BE2C (cell line): ENCODE data around the gene CCL5. TPM values are rescaled to one million over a fixed set of nuclear protein-coding genes. Genes with fewer than 3 reads are reported as not detected.

Source experiments
- DNase-seq: peaks from one replicate; pipeline ENCODE4 v3.0.0-alpha.2; 2020
- H3K27me3 ChIP-seq: fragments of 250-450 bp; sonication (Bioruptor Pico); 2 replicates; pipeline ENCODE4 v1.5.1; 2020; ENCODE audit warnings: mild to moderate bottlenecking
- H3K36me3 ChIP-seq: fragments of 250-450 bp; sonication (Bioruptor Pico); 2 replicates; pipeline ENCODE4 v1.5.1; 2020; ENCODE audit warnings: mild to moderate bottlenecking
- H3K4me1 ChIP-seq: fragments of 250-450 bp; sonication (Bioruptor Pico); 2 replicates; pipeline ENCODE4 v1.5.1; 2020
- H3K4me3 ChIP-seq: 2 replicates; pipeline ENCODE4 v1.5.1; 2011; ENCODE audit warnings: low read depth, low read length
- H3K9me3 ChIP-seq: fragments of 250-450 bp; sonication (Bioruptor Pico); 2 replicates; pipeline ENCODE4 v1.5.1; 2020
- CTCF ChIP-seq: IDR thresholded peaks from 2 replicates; pipeline ENCODE4 v1.5.1; 2012; ENCODE audit warnings: mild to moderate bottlenecking, low read depth, low read length
- polyA plus RNA-seq: library from polyadenylated mRNA; unstranded; fragments of >200 nt; gene quantifications from one replicate; pipeline ENCODE4 v1.2.1, GENCODE V29; 2012; ENCODE audit warnings: low read depth, missing spikeins; ENCODE audit not compliant: insufficient read length, insufficient read depth

The CCL5 gene
- polyA plus RNA-seq, result 0.62 TPM

DNA sequence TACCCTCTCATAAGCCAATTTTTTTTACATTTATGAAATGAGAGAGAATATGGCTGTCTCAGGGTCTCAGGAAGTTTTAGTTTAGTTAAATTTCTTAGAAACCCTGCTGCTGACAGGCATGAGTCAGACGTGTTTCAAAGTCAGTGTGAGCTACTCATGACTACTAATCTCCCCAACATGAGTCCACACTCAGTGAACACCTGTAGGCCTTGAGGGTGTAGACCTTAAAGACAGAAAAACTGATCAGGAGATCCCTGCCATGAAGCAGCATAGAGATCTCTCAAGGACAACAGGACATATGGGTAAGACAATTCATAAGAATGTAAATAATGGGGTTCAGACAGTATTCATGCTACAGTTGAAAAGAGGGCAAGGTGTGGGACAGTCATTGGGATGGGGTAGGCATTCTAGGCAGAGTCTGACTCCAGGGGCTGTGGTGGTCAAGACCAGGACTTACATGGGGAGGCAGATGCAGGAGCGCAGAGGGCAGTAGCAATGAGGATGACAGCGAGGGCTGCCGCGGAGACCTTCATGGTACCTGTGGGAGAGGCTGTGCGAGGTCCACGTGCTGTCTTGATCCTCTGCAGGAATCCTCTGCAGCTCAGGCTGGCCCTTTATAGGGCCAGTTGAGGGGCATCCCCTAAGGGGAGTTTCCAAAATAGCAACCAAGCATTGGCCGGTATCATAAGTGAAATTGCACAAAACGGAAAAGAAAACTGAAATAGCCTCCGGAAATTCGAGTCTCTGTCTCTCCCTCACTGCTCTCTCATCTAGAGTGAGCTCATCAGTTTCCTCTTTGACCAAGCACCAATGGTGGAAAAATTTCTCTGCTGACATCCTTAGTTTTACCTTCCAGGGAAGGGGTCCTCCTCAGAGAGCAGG is at the start of gene CCL5:
Gene CCL5 (minus strand): TSS at position 588 of the 882 bp plus-strand sequence.
- Histone ChIP-seq H3K4me1 (no peaks in the 10 kb centered on the region), H3K27me3 (peaks cover 3% of the 10 kb centered on the region; the same call in 1 of the 2 replicates), H3K9me3 (no peaks in the 10 kb centered on the region), H3K36me3 (no peaks in the 10 kb centered on the region), H3K4me3 (no peak within 1 kb of the TSS)
- no peak for DNase-seq
- no peak for TF ChIP-seq CTCF

GRCh38 chr17:35927714-35928113 is 47.6 kb upstream of the CCL5 start:
- Histone ChIP-seq H3K9me3 (no peaks in the 10 kb centered on the region), H3K27me3 (no peaks in the 10 kb centered on the region), H3K4me3 (no peak overlapping the region), H3K36me3 (no peaks in the 10 kb centered on the region), H3K4me1 (peaks cover 3% of the 10 kb centered on the region; the same call in 1 of the 2 replicates)
- DNase-seq, result no peak
- no peak for TF ChIP-seq CTCF

DNA sequence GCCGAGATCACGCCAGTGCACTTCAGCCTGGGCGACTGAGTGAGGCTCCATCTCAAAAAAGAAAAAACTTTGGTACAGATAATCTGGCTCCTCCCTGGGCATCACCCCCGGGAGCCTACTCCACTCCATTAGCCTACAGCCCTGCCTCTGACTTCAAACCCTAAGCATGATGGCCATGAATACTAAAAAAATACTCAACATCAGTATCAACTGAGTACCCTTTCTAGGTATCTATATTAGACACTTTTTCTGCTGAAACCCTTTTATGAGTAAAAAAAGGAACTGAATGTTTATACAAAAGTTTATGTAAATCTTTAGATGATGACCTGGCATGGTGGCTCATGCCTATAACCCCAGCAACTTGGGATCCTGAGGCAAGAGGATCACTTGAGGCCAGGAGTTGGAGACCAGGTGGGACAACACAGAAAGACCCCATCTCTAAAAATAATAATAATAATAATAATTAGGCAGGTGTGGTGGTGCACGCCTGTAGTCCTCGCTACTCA is 43.5 kb upstream of the CCL5 start:
- no peaks in the 10 kb centered on the region; the same call in 1 of the 2 replicates for H3K4me1 ChIP-seq
- H3K36me3 ChIP-seq, result no peaks in the 10 kb centered on the region
- H3K9me3 ChIP-seq, result no peaks in the 10 kb centered on the region
- no peak overlapping the region for H3K4me3 ChIP-seq
- no peak for TF ChIP-seq CTCF
- H3K27me3 ChIP-seq, result no peaks in the 10 kb centered on the region
- DNase-seq, result no peak

- no peaks in the 10 kb centered on the region for H3K27me3 ChIP-seq
- H3K36me3 ChIP-seq, result no peaks in the 10 kb centered on the region
- DNase-seq, result no peak
- H3K4me3 ChIP-seq, result no peak overlapping the region
- no peaks in the 10 kb centered on the region; the same call in 1 of the 2 replicates for H3K4me1 ChIP-seq
- no peak for TF ChIP-seq CTCF
- no peaks in the 10 kb centered on the region for H3K9me3 ChIP-seq
These were observed 40.1 kb upstream of the CCL5 start for GRCh38 chr17:35920229-35920628.

- no peaks in the 10 kb centered on the region for H3K9me3 ChIP-seq
- no peaks in the 10 kb centered on the region; the same call in 1 of the 2 replicates for H3K4me1 ChIP-seq
- H3K36me3 ChIP-seq, result no peaks in the 10 kb centered on the region
- DNase-seq, result no peak
- no peak overlapping the region for H3K4me3 ChIP-seq
- no peak for TF ChIP-seq CTCF
- H3K27me3 ChIP-seq, result no peaks in the 10 kb centered on the region
These were observed 38.5 kb upstream of the CCL5 start for GRCh38 chr17:35918665-35919064.

DNA sequence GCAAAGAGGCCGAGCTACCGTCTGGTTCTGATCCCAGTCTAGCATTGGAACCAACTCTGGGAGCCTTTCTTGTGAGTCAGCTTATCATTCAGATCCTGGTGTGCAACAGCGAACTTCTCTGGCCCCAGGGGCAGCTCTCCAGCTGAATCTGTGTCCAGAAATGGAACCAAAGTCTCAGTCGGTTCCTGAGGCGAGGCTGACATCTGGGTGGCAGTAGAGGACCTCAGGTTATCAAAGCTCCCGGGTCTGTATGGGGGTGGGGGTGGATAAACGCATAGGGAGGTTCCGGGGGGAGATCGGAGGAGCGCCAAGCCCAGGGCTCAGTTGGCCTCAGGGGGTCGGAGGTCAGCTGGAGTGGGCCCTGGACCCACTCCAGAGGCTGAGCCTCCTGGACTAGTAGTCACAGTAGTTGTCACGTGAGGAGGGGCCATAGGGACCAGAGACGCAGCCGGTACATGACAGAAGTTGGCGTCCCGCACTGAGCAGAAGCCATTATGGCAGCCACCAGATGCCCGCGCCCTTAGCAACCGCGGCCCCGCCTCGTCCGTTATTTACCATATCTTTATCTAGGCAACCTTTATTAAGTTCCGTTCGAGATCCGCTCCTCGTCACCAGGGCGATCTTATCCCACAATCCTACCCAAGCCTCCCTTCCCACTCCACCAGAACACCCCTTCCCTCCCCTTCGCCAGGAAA is 37.5 kb upstream of the CCL5 start:
- Histone ChIP-seq H3K27me3 (no peaks in the 10 kb centered on the region), H3K4me3 (no peak overlapping the region), H3K36me3 (no peaks in the 10 kb centered on the region), H3K4me1 (no peaks in the 10 kb centered on the region; the same call in 1 of the 2 replicates), H3K9me3 (no peaks in the 10 kb centered on the region)
- TF ChIP-seq CTCF, result no peak
- DNase-seq, result no peak
